Panc1 (cell line): ENCODE results near the gene RIPOR3. TPM values are rescaled to one million over a fixed set of nuclear protein-coding genes. Genes with fewer than 3 reads are reported as not detected.
A peak's percentile ranks its signal among the peaks of the same experiment; 100 is the strongest.

Experiments
- ATAC-seq: fragments of 200-7000 bp; cut with Tn5 transposase; 2 replicates; pipeline ENCODE4 v1.9.1; 2020; ENCODE audit warnings: mild to moderate bottlenecking, moderate library complexity
- BruUV-seq: library from RNA; stranded (reverse); fragments of 400-500 nt; replicated peaks from 2 replicates; lab custom pipeline; 2021; lab: Mats Ljungman, UMichigan
- CTCF ChIA-PET: fragments of 300-600 bp; sonication (Branson Sonifier 250); formaldehyde crosslinking; loops from one replicate; lab custom pipeline; 2022; ENCODE audit warnings: antibody characterized with exemption; lab: Charles Lee
- POLR2A ChIA-PET: fragments of 300-600 bp; sonication (Branson Sonifier 250); formaldehyde crosslinking; loops from one replicate; lab custom pipeline; 2022; ENCODE audit warnings: antibody characterized with exemption; lab: Charles Lee
- DNase-seq: peaks from one replicate; pipeline ENCODE4 v3.0.0-alpha.2; 2010; ENCODE audit warnings: low read depth, low spot score
- H3K27ac ChIP-seq: 2 replicates; pipeline ENCODE4 v1.5.1; 2011; ENCODE audit warnings: mild to moderate bottlenecking, low read length, inconsistent platforms
- H3K27me3 ChIP-seq: fragments of 200-500 bp; sonication (Bioruptor generic); 2 replicates; pipeline ENCODE4 v1.6.0; 2014; ENCODE audit warnings: low read length, inconsistent platforms; ENCODE audit not compliant: control insufficient read depth, insufficient read depth
- H3K36me3 ChIP-seq: fragments of 200-500 bp; sonication (Bioruptor generic); 2 replicates; pipeline ENCODE4 v1.5.1; 2014; ENCODE audit warnings: inconsistent platforms, mild to moderate bottlenecking, low read length, moderate library complexity; ENCODE audit not compliant: control insufficient read depth, insufficient read depth
- H3K4me1 ChIP-seq: 2 replicates; pipeline ENCODE4 v1.5.1; 2011; ENCODE audit warnings: inconsistent platforms, mild to moderate bottlenecking, low read length, moderate library complexity; ENCODE audit not compliant: control insufficient read depth, insufficient read depth
- H3K4me3 ChIP-seq, 2 experiments: 2 replicates each; pipeline ENCODE4 v1.5.1; 2011 to 2012; ENCODE audit warnings: low read depth in 2 of 2, low read length in 2 of 2, mild to moderate bottlenecking in 2 of 2, inconsistent platforms in 1 of 2, moderate library complexity in 1 of 2
- H3K9me3 ChIP-seq: fragments of 200-500 bp; sonication (Bioruptor generic); 2 replicates; pipeline ENCODE4 v1.5.1; 2014; ENCODE audit warnings: low read depth, mild to moderate bottlenecking, inconsistent platforms, low read length, moderate library complexity; ENCODE audit not compliant: control insufficient read depth, insufficient read depth
- CTCF ChIP-seq: fragments of 450-650 bp; IDR thresholded peaks from 2 replicates; pipeline ENCODE4 v1.5.1; 2017; ENCODE audit warnings: mild to moderate bottlenecking
- POLR2AphosphoS5 ChIP-seq: IDR thresholded peaks from 2 replicates; pipeline ENCODE4 v1.6.1; 2012; ENCODE audit warnings: mild to moderate bottlenecking, low read depth, low read length, moderate library complexity
- REST ChIP-seq, 2 experiments: IDR thresholded peaks; 2 replicates each; pipeline ENCODE4 v1.6.1; 2011 to 2012; ENCODE audit warnings: low read depth in 2 of 2, control low read depth in 1 of 2, low read length in 1 of 2, mild to moderate bottlenecking in 1 of 2, moderate library complexity in 1 of 2; ENCODE audit not compliant: insufficient read depth in 1 of 2
- SIN3A ChIP-seq: IDR thresholded peaks from 2 replicates; pipeline ENCODE4 v1.6.1; 2012; ENCODE audit warnings: low read depth, mild to moderate bottlenecking, low read length, moderate library complexity, borderline replicate concordance; ENCODE audit not compliant: insufficient read depth
- TCF7L2 ChIP-seq: IDR thresholded peaks from 2 replicates; pipeline ENCODE4 v1.6.1; 2011; ENCODE audit warnings: mild to moderate bottlenecking, low read depth, low read length, inconsistent platforms
- in situ Hi-C: cut with HindIII; loops from 2 replicates; pipeline ENCODE4 v1.10.0; 2016; ENCODE audit warnings: low sequenced_read_pairs, low pct_unique_long_range_greater_than_20kb
- intact Hi-C: fragments of 100-400 bp; cut with micrococcal nuclease; formaldehyde crosslinking; loops from one replicate; pipeline ENCODE4 v1.10.0; 2022; ENCODE audit not compliant: unreplicated experiment
- total RNA-seq: library from RNA; stranded (reverse); gene quantifications from one replicate; pipeline ENCODE4 v1.2.1, GENCODE V29; 2021; ENCODE audit not compliant: unreplicated experiment

RIPOR3 gene
- total RNA-seq, 1 experiment from 2014 or later: 92.5 TPM

GRCh38 chr20:50580842-50581544, 110.3 kb downstream of the RIPOR3 start:
- in situ Hi-C loops: no loop called here
- Histone ChIP-seq H3K4me1 (peaks cover 65% of the 10 kb centered on the region), H3K9me3 (no peaks in the 10 kb centered on the region), H3K27me3 (no peaks in the 10 kb centered on the region), H3K27ac (peak overlapping the region; percentile 67), H3K4me3 (no peak overlapping the region), H3K36me3 (peaks cover 24% of the 10 kb centered on the region)
- ChIA-PET POLR2A (interaction anchor here (0.7 kb wide), 1 partner anchor 45 kb away, joined by 3 read pairs; no protein-coding TSS in a partner anchor), CTCF (interaction anchor here (0.6 to 0.7 kb wide), 2 partner anchors 150 to 458 kb away, joined by 3 read pairs; partner anchors contain the start of gene PARD6B)
- ATAC-seq (no peak), DNase-seq (no peak)
- no peak for TF ChIP-seq REST (IDR thresholded peaks at IDR 0.05; ENCODE audit: insufficient read depth in 1 of 2, low read depth in 2 of 2, low read length in 1 of 2)
- no peak for TF ChIP-seq SIN3A
- TF ChIP-seq CTCF: no peak
- TF ChIP-seq POLR2AphosphoS5: no peak; the same call in 1 of the 2 replicates
- no peak for TF ChIP-seq TCF7L2
- intact Hi-C loops: loop anchor here (5.0 kb wide), 1 partner anchor 394 kb away; no protein-coding TSS in a partner anchor
- no TSS peak for BruUV-seq

GRCh38 chr20:50580016-50580747, 111.2 kb downstream of the RIPOR3 start:
- TSS peak; percentile 16 for BruUV-seq
- TF ChIP-seq POLR2AphosphoS5: peak; percentile 74; the same call in 1 of the 2 replicates
- TF ChIP-seq TCF7L2: no peak
- TF ChIP-seq CTCF: peak; percentile 92
- H3K27me3 ChIP-seq: no peaks in the 10 kb centered on the region
- POLR2A ChIA-PET: no interaction called here
- peaks cover 24% of the 10 kb centered on the region for H3K36me3 ChIP-seq
- no peak overlapping the region for H3K4me3 ChIP-seq
- intact Hi-C loops (loop anchor here (5.0 kb wide), 1 partner anchor 393 kb away; no protein-coding TSS in a partner anchor), in situ Hi-C loops (no loop called here)
- peak overlapping the region; percentile 67 for H3K27ac ChIP-seq
- H3K9me3 ChIP-seq: no peaks in the 10 kb centered on the region
- H3K4me1 ChIP-seq: peaks cover 59% of the 10 kb centered on the region
- ATAC-seq (peak; percentile 71), DNase-seq (no peak)
- CTCF ChIA-PET: interaction anchor here (0.6 to 0.8 kb wide), 3 partner anchors 115 to 457 kb away, joined by 3 read pairs; no protein-coding TSS in a partner anchor
